Bronchial smooth muscle cell (primary cell): ENCODE measurements around the gene COL2A1. TPM values are rescaled to one million over a fixed set of nuclear protein-coding genes. Genes with fewer than 3 reads are reported as not detected.

ENCODE experiments used
- total RNA-seq: library from RNA; depleted of rRNA; stranded (reverse); fragments of >200 nt; gene quantifications from 2 replicates; pipeline ENCODE4 v1.2.1, GENCODE V29; 2014

COL2A1 gene
- total RNA-seq, result not detected in 2 replicates

DNA sequence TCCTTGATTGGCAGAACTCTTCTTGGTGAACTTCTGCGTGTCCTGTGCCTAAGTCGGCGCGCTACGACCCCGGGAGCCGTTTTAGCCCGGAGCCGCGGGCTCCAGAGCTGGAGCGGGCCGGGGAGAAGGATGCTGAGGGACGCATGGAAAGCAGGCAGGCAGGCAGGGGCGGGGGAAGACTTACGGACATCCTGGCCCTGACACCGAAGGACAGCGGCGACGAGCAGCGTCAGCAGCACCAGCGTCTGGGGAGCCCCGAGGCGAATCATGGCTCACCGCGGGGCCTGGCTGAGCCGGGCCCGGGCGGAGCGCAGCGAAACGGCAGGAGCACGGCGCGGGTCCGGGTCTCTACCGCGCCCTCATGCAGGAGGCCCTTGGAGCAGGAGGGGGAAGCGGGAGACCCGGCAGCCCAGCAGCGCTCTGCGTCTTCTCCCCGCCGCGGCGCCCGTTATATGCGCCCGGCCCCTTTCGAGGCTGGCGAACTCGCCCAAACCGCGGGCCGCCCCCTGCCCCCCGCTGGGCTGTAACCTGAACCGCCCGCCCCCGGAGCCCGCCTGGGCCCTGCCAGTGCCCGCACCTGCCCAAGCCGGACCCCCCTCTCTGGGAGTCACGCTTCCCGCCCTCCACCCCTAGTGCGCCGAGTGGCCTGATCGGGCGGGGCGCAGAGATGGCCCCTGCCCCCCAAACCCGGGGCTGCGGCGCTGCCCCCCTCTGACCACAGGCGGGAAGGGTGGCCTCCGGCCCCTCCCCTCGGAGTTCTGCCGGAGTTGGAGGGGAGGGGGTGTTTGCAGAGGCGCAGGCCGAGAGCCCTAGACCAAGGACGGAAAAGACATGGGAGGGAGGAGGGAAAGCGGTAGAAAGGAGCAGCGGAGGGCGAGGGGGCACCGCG is at the start of gene COL2A1:
TSS of gene COL2A1 (minus strand) at position 424 of the 889 bp plus-strand sequence. CDS start at position 269, 155 bp downstream.

DNA sequence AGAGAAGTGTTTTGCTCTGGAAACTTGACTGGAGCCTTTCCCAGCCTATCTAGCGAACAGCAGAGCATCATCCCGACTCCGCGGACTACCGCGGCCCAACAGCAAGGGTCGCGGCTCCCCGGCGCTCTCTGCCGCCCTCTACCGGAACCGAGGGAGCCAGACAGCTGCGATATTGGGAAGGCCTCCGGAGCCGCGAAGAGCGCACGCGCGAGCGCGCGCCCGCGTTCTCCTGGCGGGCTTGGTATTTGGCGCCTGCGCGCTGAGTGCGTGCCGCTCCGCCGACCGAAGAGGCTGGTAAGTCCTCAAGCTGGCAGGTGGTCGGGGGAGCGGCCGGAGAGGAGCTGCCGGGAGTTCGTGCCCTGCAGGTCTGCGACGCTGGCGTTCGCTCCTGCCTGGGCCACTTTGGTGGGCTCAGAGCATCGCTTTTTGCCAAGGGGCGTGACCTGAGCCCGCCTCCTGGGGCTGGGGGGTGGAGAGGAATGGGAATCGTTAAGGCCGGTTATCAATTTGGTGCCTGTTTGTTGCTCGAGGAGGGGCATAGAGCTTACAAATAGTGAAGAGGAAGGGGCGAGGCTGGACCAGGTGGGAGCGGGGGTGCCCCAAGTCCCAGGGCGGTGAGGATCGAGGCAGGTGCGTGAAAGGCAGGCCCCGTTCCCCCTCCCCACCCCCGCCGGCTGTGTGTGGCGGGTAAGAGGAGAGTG is 40.8 kb downstream of the COL2A1 start, which contains the start of gene TMEM106C:
TSS of gene TMEM106C (plus strand) at position 257 of the 701 bp plus-strand sequence. CDS start 641 bp downstream, outside the sequence.

Other genes starting within 250 kb of the COL2A1 start
- gene RAPGEF3, start 245.6 kb downstream of the COL2A1 start, total RNA-seq, result 6.8 and 7.0 TPM in 2 replicates
- gene SLC48A1, start 231.2 kb downstream of the COL2A1 start, total RNA-seq, result 6.9 and 12.6 TPM in 2 replicates
- 15.5 and 21.8 TPM in 2 replicates for gene HDAC7, start 184.6 kb downstream of the COL2A1 start, total RNA-seq
- gene VDR, start 99.5 kb downstream of the COL2A1 start, total RNA-seq, result 3.8 and 5.3 TPM in 2 replicates
- 34.8 and 63.4 TPM in 2 replicates for gene TMEM106C, start 40.9 kb downstream of the COL2A1 start, total RNA-seq
- gene SENP1, start 101.6 kb upstream of the COL2A1 start, total RNA-seq, result 7.1 and 8.8 TPM in 2 replicates
- 98.7 and 110 TPM in 2 replicates for gene PFKM, start 114.9 kb upstream of the COL2A1 start, total RNA-seq
- 14.2 and 18.7 TPM in 2 replicates for gene ASB8, start 153.0 kb upstream of the COL2A1 start, total RNA-seq
- gene CCDC184, start 179.2 kb upstream of the COL2A1 start, total RNA-seq, result 0.32 and 0.34 TPM in 2 replicates
- not detected in 2 replicates for gene OR10AD1, start 198.8 kb upstream of the COL2A1 start, total RNA-seq